GM18909 (cell line): ENCODE measurements around the gene MESD.
"Not testable (repeated sequence)": the region's sequence is repeated elsewhere in the genome, so short reads cannot be mapped to it uniquely, and the experiment has no call there.

Experiments
- ATAC-seq: cut with Tn5 transposase; IDR thresholded peaks from one replicate; pipeline ENCODE4 v1.9.1; 2021; ENCODE audit warnings: mild to moderate bottlenecking; ENCODE audit not compliant: unreplicated experiment, poor library complexity

MESD gene

DNA sequence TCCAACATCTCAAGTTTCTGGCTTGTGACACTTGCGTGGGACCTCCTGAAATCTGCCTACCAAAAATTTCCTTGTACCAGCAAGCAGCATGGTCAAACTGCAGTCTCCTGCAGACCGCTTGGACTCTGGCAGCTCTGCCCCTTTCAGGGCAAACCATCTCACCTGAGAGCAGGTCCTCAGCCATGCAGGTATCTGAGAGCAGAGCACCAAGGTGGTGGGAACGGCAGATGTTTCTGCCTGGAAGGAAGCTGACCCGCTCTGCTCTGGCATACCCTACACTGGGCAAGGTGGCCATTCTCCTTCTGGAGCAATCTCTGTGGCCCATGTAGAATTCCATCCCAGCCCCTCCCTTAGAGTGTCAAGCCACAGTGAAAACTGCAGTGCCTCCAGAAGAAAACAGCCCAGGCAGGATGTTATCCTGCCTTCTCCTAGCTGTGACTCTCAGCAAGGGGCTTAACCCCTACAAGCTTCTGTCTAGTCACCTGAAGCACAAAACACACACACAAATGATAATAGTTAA, 21.6 kb downstream of the MESD start:
- ATAC-seq, result no peak

DNA sequence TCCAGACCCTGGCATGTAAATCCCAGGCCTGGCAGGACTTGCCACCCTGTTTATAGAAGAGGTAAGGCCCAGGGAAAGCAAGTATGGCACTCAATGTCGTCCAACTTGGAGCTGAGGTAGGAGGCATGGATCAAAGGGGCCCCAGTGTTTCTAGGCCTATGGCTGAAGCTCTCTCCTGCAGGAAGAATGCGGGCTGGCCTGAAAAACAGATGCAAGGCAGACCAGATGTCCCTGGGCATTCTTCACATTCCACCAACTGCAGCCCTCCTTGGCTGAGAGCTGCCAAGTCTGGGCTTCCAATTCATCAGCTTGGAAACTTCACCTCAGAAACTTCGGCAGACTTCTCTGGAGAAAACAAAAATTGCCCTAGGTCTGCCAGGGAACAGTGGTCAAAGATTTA, 22.2 kb downstream of the MESD start:
- no peak for ATAC-seq

DNA sequence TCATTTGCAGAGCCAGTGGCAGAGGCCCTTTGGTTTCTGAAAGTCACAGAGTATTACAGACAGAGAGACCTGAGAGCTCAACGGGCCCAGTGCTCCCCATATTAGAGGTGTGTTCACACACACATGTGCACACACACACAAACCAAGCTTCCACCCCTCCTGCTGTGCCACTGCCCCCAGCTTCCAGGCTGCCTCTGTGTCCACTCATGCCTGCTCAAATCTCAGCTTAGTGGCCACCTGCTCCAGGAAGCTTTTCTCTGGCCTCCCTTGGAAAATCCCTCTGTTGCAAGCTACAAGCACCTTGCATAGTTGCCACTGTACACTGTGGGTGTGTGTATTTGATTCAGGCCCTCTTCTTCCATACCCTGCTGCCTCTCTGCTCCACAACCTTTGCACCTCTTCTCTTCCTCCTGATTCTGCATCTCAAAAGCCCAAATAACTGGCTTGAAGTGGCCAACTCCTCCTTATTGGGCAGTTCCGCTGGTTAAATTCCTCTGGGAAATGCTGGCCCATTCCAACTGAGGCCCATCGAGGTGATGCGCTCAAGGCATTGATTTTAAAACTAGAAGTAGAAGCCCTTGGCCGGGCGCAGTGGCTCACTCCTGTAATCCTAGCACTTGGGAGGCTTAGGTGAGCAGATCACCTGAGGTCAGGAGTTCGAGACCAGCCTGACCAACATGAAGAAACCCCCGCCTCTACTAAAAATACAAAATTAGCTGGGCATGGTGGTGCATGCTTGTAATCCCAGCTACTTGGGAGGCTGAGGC, 23.0 kb downstream of the MESD start:
- ATAC-seq, result no peak

DNA sequence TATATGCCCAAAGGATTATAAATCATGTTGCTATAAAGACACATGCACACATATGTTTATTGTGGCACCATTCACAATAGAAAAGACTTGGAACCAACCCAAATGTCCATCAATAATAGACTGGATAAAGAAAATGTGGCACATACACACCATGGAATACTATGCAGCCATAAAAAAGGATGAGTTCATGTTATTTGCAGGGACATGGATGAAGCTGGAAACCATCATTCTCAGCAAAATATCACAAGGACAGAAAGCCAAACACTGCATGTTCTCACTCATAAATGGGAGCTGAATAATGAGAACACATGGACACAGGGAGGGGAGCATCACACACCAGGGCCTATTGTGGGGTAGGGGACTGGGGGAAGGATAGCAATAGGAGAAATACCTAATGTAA, 24.2 kb downstream of the MESD start:
- not testable (repeated sequence) for ATAC-seq

DNA sequence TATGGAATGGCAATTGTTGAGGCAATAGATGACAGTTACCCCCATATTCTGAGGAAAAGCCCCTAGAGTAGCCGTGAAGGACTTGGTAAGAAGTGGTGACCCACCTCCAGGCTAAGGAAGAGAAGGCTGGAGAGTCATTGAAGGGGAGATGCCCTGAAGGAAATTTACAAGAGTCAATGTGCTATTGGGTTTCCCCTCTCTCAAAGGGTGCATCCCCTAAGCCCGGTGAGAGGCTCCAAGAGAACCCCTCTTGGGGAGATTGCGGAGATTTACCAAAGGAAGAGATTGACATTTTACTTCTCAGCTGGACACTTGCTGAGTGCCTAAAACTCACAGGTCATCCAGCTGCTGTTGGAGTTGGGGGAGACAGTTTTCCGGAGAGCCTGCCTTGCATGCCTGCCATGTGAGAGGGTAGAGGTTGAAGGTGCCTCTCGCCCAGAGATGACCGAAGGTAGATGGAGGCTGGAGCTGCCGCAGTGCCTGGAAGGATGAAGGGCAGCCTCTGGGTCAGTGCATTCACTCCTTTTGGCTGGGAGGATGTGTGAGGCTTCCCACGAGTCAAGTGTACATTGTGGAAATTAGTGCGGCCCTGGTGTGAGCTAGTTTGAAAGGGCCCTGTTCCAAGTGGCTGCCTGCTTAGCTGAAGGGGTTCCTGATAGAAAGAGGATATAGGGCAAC, 30.7 kb downstream of the MESD start:
- no peak for ATAC-seq

DNA sequence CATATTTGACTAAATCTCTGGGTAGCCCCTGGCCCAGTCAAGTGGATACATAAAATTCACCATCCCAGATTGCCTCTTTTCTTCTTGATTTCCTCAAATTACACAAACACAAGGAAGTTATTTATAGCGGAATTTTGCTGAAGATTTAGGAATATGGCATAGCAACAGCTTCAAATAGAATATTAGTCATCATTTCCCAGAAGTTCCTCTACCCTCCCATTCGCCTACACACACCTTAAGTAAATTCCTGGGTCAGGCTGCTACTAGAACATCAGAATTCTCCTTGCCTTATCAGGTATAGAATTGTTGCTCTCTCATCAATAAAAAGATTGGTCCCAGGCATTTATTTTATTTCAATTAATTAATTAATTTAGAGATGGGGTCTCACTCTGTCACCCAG, 31.6 kb downstream of the MESD start:
- ATAC-seq, result no peak

DNA sequence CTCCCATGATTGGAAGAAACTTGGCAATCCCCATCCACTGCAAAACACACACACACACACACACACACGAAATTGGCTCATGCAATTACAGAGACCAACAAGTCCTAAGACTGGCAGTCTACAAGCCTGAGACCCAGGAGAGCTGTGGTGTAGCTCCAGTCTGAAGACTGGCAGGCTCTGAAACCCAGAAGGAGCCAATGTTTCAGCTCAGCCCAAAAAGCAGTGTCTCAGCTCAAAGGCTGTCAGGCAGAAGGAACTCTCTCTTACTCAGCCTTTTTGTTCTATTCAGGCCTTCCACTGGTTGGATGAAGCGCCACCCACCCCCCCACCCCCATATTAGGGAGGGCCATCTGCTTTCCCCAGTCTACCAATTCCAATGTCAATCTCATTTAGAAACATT, 32.1 kb downstream of the MESD start:
- no peak for ATAC-seq

DNA sequence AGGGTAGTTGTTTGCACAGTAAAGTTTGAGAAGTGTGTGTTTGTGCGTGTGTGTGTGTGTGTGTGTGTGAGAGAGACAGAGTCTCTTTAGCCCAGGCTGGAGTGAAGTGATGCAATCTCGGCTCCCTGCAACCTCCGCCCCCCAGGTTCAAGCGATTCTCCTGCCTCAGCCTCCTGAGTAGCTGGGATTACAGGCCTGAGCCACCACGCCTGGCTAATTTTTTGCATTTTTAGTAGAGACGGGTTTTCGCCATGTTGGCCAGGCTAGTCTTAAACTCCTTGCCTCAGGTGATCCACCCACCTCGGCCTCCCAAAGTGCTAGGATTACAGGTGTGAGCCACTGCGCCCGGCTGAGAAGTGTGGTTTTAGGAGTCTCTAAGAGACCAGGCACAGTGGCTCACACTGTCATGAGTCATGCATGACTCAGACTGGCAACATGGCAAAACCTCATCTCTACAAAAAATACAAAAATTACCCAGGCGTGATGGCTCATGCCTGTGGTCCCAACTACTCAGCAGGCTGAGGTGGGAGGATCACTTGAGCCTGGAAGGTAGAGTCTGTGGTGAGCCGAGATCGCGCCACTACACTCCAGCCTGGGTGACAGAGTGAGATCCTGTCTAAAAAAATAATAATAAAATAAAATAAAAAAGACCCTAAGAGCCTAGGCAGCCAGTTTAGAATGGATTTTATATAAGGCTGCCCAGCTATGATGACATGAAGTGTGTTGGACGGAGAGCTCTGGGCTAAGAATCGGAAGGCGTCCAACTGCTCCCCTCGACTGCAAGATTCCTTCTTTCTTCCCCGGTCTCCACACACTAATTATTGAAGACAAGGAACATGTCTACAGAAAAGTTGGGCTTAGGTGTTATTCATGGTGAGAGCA, 33.8 kb downstream of the MESD start:
- not testable (repeated sequence) for ATAC-seq

DNA sequence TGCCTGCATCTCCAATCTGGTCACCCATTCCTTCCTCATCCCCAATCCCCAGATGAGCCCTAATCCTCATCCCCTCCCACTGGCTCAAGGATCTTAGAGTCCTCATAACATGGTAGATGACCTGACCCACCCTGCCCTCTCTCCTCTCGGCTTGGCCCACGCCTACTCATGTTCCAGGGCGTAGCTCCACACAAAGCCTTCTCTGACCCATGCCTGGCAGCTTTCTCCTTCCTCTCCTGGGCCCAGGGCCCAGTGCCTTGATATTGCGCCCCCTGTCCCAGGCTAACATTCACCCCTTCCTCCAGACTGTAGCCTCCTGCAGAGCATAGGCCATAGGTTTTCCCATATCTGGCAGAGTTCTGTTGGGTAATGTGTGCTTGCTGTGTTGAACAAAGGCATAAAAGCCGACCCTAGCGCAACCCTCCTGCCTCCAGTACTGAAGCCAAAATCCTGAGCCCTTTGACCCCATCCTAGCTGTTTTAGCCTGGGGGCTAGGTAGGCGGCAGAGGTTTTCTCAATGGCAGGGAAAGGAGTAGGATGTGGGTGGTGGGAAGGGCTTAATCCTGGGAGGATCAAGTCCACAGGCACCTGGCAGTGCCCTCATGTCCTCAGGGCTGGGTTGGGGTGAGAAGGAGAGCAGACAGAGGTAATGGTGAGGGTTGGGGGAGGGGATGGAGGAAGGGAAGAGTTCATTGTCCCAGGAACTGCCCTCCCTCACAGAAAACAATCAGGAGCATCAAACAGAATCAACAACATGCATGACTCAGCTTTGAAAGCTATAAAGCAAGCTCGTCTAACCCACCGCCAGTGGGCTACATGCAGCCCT, 35.5 kb downstream of the MESD start:
- no peak for ATAC-seq

DNA sequence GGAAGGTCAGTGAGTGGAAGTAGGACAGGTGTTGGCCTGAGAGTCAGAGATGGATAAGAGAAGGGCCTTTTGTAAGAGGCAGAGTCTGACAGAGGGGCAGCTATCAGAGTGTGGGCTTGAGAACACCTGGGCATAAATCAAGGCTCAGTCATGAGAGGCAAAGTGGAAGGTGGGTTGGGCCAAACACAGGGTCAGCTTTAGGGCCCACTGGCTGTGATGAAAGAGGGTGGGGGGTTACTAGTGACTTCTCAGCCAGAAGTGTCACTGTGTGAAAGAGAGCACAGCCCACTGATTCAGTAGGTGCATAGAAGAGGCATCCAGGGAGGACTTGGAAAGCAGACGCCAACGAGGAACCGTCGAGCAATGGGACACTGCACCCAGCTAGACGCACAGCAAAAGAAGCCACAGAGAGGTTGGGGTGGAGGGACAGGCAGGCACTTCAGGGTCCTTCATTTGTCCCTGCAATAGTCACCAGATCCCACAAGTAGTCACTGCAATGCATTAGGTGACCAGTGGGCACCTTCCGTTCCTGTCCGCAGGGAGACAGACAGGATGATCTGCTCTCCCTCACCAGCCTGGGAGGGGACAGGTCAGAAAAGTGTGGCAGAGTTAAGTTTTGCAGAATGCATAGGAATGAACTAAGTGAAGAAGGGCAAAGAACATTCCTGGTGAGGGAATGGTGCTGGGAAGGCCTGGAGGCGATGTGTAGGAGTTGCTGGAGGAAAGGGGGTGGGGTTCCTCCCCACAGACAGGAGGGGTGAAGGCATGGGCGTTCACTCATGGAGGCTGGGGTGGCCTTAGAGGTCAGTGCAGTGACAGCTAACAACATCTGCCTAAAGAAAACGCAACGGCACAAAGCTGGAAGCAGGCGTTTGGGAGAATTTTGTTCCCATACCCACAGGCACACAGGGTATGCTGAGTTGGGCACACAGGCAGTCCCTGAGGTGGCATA, 36.3 kb downstream of the MESD start:
- no peak for ATAC-seq

DNA sequence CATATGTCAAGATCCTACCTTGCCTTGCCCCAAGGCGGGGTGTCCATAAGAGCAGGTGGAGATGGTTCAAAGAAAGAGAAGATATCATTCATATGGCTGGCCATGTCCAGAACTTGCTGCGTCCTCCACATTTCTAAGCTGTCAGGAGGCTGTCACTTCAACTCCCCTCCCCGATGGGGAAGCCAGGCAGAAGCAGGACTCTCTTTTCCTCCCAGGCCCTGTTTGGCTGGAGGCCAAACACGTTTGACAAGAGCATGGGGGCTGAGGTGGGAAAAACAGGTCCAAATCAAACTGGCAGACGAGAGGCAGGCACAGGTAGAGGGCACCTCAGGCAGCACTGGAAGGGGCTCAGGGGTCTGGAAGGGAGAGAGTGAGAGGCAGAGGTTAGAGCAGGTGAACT, 37.7 kb downstream of the MESD start:
- no peak for ATAC-seq

DNA sequence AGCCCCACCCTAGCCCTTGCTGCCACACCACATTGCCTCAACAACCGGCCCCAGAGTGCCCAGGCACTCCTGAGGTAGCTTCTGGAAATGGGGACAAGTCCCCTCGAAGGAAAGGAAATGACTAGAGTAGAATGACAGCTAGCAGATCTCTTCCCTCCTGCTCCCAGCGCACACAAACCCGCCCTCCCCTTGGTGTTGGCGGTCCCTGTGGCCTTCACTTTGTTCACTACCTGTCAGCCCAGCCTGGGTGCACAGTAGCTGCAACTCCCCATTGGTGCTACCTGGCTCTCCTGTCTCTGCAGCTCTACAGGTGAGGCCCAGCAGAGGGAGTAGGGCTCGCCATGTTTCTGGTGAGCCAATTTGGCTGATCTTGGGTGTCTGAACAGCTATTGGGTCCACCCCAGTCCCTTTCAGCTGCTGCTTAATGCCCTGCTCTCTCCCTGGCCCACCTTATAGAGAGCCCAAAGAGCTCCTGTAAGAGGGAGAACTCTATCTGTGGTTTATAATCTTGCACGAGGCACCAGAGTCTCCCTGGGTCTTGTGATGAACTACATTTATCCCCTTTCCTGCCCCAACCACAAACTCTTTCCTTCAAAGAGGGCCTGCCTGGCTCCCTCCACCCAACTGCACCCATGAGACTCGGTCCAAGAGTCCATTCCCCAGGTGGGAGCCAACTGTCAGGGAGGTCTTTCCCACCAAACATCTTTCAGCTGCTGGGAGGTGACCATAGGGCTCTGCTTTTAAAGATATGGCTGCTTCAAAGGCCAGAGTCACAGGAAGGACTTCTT, 39.1 kb downstream of the MESD start:
- no peak for ATAC-seq

DNA sequence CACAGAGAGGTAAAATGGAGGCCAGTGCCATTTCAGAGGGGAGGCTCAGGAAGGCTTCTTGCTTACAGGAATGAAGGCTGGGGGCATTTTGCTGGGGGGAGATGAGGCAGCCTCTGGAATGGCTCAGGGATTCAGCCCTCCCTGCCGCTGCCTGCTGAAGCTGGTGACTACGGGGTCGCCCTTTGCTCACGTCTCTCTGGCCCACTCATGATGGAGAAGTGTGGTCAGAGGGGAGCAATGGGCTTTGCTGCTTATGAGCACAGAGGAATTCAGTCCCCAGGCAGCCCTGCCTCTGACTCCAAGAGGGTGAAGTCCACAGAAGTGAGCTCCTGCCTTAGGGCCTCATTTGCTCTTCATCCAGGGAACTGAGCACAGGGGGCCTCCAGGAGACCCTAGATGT, 39.9 kb downstream of the MESD start:
- no peak for ATAC-seq

DNA sequence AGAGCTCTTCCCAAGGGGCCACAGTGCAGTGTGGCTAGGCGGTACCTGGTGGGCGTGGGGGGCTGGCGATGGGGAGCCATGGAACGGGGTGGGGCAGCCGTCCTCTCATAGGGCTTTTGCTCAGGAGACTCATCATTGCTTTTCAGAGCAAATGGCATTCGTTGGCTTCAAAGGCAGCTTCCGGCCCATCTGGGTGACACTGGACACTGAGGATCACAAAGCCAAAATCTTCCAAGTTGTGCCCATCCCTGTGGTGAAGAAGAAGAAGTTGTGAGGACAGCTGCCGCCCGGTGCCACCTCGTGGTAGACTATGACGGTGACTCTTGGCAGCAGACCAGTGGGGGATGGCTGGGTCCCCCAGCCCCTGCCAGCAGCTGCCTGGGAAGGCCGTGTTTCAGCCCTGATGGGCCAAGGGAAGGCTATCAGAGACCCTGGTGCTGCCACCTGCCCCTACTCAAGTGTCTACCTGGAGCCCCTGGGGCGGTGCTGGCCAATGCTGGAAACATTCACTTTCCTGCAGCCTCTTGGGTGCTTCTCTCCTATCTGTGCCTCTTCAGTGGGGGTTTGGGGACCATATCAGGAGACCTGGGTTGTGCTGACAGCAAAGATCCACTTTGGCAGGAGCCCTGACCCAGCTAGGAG, 40.8 kb downstream of the MESD start:
- ATAC-seq, result no peak

DNA sequence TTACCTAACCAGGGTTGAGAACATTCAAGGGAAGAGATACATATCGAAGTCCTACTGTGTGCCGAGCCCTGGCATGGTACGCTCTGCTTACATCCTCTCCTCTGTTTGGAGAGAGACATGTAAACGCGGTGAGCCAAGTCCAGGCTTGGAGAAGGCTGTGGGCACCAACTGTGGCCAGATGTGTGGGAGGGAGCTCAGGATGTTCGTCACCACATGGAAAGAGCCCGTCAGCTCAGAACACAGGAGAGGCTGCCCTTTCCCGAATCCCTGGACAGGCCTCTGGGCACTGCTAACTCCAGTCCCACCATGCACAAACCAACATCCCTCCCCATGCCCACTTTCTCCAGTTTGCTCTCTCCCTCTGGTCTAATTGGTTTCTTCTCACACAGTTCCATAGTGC, 43.0 kb downstream of the MESD start:
- ATAC-seq, result no peak

DNA sequence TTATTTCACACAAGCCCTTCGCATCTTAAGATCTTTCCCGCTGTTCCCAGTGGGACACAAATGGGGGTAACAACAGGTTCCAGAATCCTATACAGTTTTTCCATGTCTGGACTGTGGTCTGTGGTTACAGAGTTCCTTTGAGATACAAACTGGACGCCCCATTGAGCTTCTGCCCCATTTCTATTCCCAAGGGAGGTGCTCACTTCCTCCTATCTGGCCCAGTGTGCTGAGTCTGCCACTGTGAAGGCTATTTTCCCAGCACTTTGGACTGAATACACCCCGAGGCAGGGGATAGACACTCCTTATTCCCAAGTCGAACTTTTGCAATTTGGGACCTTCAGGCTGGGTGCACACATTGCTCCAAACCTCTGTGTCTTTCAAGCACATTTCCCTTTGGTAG, 44.0 kb downstream of the MESD start:
- ATAC-seq, result no peak

DNA sequence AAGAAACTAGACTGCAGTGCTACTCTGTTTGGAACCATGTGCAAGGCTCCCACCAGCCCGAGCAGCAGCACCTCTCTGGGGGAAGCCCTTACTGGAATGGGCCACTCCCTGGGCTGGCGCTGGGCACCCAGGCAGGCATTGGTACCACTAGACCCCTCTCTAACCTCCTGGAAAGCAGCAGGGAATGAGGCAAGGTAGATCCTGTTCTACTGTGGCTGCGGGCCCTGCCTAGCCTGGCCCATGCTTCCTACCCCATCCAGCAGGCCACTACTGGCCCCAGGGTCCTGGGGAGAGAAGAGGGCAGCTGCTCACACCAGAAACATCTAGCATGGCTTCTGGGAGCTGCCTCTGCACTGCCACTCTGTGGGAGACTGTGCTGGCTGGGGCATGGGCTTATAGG, 44.8 kb downstream of the MESD start:
- ATAC-seq, result no peak
